Measurements from ENCODE around the gene CNFN.

GRCh38 chr19:42407085-42407815 is 17.2 kb upstream of the CNFN start:
- TF ChIP-seq GLIS3 (CRISPR knock-in tag; IDR thresholded peaks at IDR 0.05) (no peak), ISL1 (CRISPR knock-in tag; IDR thresholded peaks at IDR 0.05) (no peak), ZFP30 (CRISPR knock-in tag; IDR thresholded peaks at IDR 0.05) (no peak), ZNF70 (CRISPR knock-in tag; IDR thresholded peaks at IDR 0.05) (no peak), RARB (CRISPR knock-in tag; IDR thresholded peaks at IDR 0.05) (no peak)
